Body of pancreas (tissue), 4 donors: ENCODE results near the gene RIMBP2. TPM values are rescaled to one million over a fixed set of nuclear protein-coding genes. Genes with fewer than 3 reads are reported as not detected.
"Not testable (repeated sequence)": the region's sequence is repeated elsewhere in the genome, so short reads cannot be mapped to it uniquely, and the experiment has no call there.

Experiments used
- ATAC-seq: fragments of 150-250 bp; one replicate; pipeline ENCODE4 v1.9.1; 2016
- DNase-seq, 4 donors: peaks; one replicate each; pipeline ENCODE4 v3.0.0-alpha.2; 2019
- H3K27ac ChIP-seq, 4 donors: fragments of 200-600 bp; sonication (generic); 1 replicate in 3 of 4; 2 replicates in 1 of 4; pipeline versions ENCODE4 v1.5.1 to v1.6.1; 2016 to 2019; ENCODE audit warnings: mild to moderate bottlenecking in 1 of 4, mixed read lengths in 1 of 4, moderate library complexity in 1 of 4
- H3K27me3 ChIP-seq, 2 donors: fragments of 200-600 bp; sonication (generic); one replicate each; pipeline ENCODE4 v1.6.0; 2016; ENCODE audit warnings: mild to moderate bottlenecking in 1 of 2
- H3K36me3 ChIP-seq, 2 donors: fragments of 200-600 bp; sonication (generic); replicated peaks in 1 of 2; 2 replicates each; pipeline ENCODE4 v1.5.1; 2016; ENCODE audit warnings: low read depth in 2 of 2; ENCODE audit not compliant: insufficient read depth in 1 of 2
- H3K4me1 ChIP-seq: fragments of 200-600 bp; sonication (generic); one replicate; pipeline ENCODE4 v1.6.0; 2016
- H3K4me3 ChIP-seq, 2 donors: fragments of 200-600 bp; sonication (generic); 1 replicate in 1 of 2; 2 replicates in 1 of 2; pipeline ENCODE4 v1.5.1; 2016 to 2019
- H3K9me3 ChIP-seq, 3 donors: fragments of 200-600 bp; sonication (generic); 1 replicate in 2 of 3; 2 replicates in 1 of 3; pipeline ENCODE4 v1.5.1; 2016
- POLR2A ChIP-seq, 3 donors: fragments of 450-650 bp; IDR thresholded peaks; one replicate each; pipeline ENCODE4 v1.6.1; 2016; ENCODE audit warnings: antibody characterized with exemption in 3 of 3, mild to moderate bottlenecking in 2 of 3
- WGBS, 2 donors: methylation state at CpG; one replicate each; pipeline ENCODE4 v1.1.5; 2017; 5-methylcytosine and 5-hydroxymethylcytosine counted together
- intact Hi-C: fragments of 100-400 bp; cut with DNase I; formaldehyde crosslinking; loops from one replicate; pipeline ENCODE4 v1.15.1; 2023
- total RNA-seq, 2 donors: library from RNA; depleted of rRNA; stranded (reverse); fragments of >200 nt; gene quantifications; one replicate each; pipeline ENCODE4 v1.1.0, GENCODE V29; 2016
- TF ChIP-seq, protein P1 (sequence below), 7 experiments: fragments of 450-650 bp in 4 of 7; fragments of 200-600 bp in 3 of 7; sonication (generic) in 3 of 7; IDR thresholded peaks; one replicate each; pipeline ENCODE4 v1.5.1; 2016 to 2019; ENCODE audit warnings: antibody characterized with exemption in 7 of 7

RIMBP2 gene
- total RNA-seq, 2 donors from 2014 or later: 7.3 to 27.4 TPM

GRCh38 chr12:130742112-130742511 lies 26.0 kb upstream of the RIMBP2 start:
- intact Hi-C loops: no loop called here
- ATAC-seq: no peak
- Histone ChIP-seq H3K9me3 (no peaks in the 10 kb centered on the region), H3K4me3 (no peak overlapping the region), H3K4me1 (no peaks in the 10 kb centered on the region), H3K27ac (no peak overlapping the region), H3K27me3 (no peaks in the 10 kb centered on the region), H3K36me3 (no peaks in the 10 kb centered on the region)
- no peak for DNase-seq
- WGBS, 2 donors: 57 to 67% methylated on average over 12 of the region's 12 CpGs
- TF ChIP-seq, protein P1, sequence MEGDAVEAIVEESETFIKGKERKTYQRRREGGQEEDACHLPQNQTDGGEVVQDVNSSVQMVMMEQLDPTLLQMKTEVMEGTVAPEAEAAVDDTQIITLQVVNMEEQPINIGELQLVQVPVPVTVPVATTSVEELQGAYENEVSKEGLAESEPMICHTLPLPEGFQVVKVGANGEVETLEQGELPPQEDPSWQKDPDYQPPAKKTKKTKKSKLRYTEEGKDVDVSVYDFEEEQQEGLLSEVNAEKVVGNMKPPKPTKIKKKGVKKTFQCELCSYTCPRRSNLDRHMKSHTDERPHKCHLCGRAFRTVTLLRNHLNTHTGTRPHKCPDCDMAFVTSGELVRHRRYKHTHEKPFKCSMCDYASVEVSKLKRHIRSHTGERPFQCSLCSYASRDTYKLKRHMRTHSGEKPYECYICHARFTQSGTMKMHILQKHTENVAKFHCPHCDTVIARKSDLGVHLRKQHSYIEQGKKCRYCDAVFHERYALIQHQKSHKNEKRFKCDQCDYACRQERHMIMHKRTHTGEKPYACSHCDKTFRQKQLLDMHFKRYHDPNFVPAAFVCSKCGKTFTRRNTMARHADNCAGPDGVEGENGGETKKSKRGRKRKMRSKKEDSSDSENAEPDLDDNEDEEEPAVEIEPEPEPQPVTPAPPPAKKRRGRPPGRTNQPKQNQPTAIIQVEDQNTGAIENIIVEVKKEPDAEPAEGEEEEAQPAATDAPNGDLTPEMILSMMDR (IDR thresholded peaks at IDR 0.05): no peak
- TF ChIP-seq POLR2A (IDR thresholded peaks at IDR 0.05): no peak

DNA sequence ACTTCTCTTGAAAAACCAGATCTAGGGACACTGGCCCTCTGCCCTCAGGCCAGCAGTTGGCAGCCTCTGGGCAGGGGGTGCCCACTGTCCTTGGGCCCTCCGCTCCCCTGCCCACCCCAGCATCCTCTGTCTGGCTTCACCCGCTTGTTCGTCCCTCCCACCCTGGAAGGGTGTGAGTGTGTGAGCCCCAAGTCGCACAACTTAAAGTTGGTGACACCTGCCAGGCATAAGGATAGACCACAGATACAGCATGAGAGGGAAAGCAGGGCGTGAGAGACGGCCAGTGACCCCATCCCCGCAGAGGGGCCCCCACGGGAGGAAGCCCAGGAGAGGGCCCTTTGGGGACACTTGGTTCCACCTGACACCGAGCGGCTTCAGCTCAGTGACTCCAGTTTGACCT lies 23.5 kb upstream of the RIMBP2 start:
- Histone ChIP-seq H3K36me3 (no peaks in the 10 kb centered on the region), H3K27me3 (no peaks in the 10 kb centered on the region), H3K4me3 (no peak overlapping the region), H3K9me3 (no peaks in the 10 kb centered on the region), H3K4me1 (no peaks in the 10 kb centered on the region), H3K27ac (no peak overlapping the region)
- TF ChIP-seq, protein P1 (IDR thresholded peaks at IDR 0.05): no peak
- no peak for TF ChIP-seq POLR2A (IDR thresholded peaks at IDR 0.05)
- intact Hi-C loops: no loop called here
- 61 to 69% methylated on average over 10 of the region's 10 CpGs for WGBS, 2 donors
- ATAC-seq (no peak), DNase-seq (no peak)

GRCh38 chr12:130738403-130738802 lies 22.3 kb upstream of the RIMBP2 start:
- ATAC-seq, intact Hi-C loops, DNase-seq, H3K27ac ChIP-seq, H3K9me3 ChIP-seq, H3K4me3 ChIP-seq, H3K4me1 ChIP-seq, H3K36me3 ChIP-seq, H3K27me3 ChIP-seq: not testable (repeated sequence)
- 91 to 95% methylated on average over 4 of the region's 4 CpGs for WGBS, 2 donors

GRCh38 chr12:130737731-130738130 lies 21.6 kb upstream of the RIMBP2 start:
- TF ChIP-seq, protein P1 (IDR thresholded peaks at IDR 0.05): no peak
- no peak for TF ChIP-seq POLR2A (IDR thresholded peaks at IDR 0.05)
- ATAC-seq (no peak), DNase-seq (no peak)
- Histone ChIP-seq H3K9me3 (no peaks in the 10 kb centered on the region), H3K4me1 (no peaks in the 10 kb centered on the region), H3K4me3 (no peak overlapping the region), H3K27me3 (no peaks in the 10 kb centered on the region), H3K36me3 (no peaks in the 10 kb centered on the region), H3K27ac (no peak overlapping the region)
- intact Hi-C loops: no loop called here
- WGBS, 2 donors: 43 to 49% methylated on average over 14 of the region's 14 CpGs

DNA sequence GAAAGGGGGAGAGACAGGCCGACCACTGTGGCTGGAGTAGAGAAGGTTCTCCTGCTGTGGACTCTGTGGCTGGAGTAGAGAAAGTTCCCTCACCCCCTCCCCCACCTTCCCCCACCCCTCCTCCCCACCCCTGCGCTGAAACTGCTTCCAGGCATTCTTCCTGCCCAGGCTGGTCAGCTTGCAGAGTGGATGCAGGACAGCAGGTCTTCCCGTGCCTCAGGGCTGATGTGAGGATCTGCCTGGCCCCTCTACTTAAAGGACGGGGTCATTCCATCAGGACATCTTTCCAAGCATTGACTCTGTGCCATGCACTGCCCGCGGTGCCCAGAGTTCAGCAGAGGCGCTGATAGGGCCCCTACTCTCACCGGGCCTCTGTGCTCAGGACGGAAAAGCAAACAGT lies 13.2 kb upstream of the RIMBP2 start:
- H3K4me1 ChIP-seq: no peaks in the 10 kb centered on the region
- ATAC-seq (no peak), DNase-seq (no peak)
- no peak overlapping the region for H3K27ac ChIP-seq
- intact Hi-C loops: no loop called here
- TF ChIP-seq, protein P1 (IDR thresholded peaks at IDR 0.05): no peak
- no peak for TF ChIP-seq POLR2A (IDR thresholded peaks at IDR 0.05)
- no peaks in the 10 kb centered on the region for H3K27me3 ChIP-seq
- H3K4me3 ChIP-seq: no peak overlapping the region
- 24 to 43% methylated on average over 6 to 8 of the region's 9 CpGs for WGBS, 2 donors
- H3K36me3 ChIP-seq: no peaks in the 10 kb centered on the region
- no peaks in the 10 kb centered on the region for H3K9me3 ChIP-seq
